RCC 7860 (cell line): ENCODE measurements around the gene TSSK2.

Source experiments
- DNase-seq: peaks from one replicate; pipeline ENCODE4 v3.0.0-alpha.2; 2015; ENCODE audit warnings: low spot score
- FAIRE-seq: peaks from 2 replicates; lab custom pipeline; 2012; peaks lifted over from hg19 to GRCh38; lab: Jason Lieb, UNC

The TSSK2 gene

GRCh38 chr22:19122752-19123492 is 8.2 kb upstream of the TSSK2 start:
- FAIRE-seq (no peak), DNase-seq (no peak)

GRCh38 chr22:19123936-19124335 is 7.2 kb upstream of the TSSK2 start:
- no peak for FAIRE-seq

GRCh38 chr22:19124377-19124776 is 6.7 kb upstream of the TSSK2 start:
- DNase-seq (no peak), FAIRE-seq (no peak)

More at GRCh38 chr22:19123936-19124335, 7.2 kb upstream of the TSSK2 start:
- no peak for DNase-seq

- FAIRE-seq, result no peak
- no peak for DNase-seq
These were observed 6.1 kb upstream of the TSSK2 start for GRCh38 chr22:19125011-19125410.

GRCh38 chr22:19125474-19126308 is 5.4 kb upstream of the TSSK2 start:
- FAIRE-seq (no peak), DNase-seq (no peak)

GRCh38 chr22:19126309-19127273 is 4.5 kb upstream of the TSSK2 start:
- DNase-seq, result no peak
- FAIRE-seq, result no peak

- no peak for DNase-seq
- no peak for FAIRE-seq
These were observed 3.6 kb upstream of the TSSK2 start for GRCh38 chr22:19127329-19128008.

GRCh38 chr22:19128009-19128401 is 3.1 kb upstream of the TSSK2 start:
- FAIRE-seq (no peak), DNase-seq (no peak)

GRCh38 chr22:19128946-19129727 is 2.0 kb upstream of the TSSK2 start:
- no peak for FAIRE-seq
- DNase-seq, result no peak

- FAIRE-seq, result no peak
- no peak for DNase-seq
These were observed 1.2 kb upstream of the TSSK2 start for GRCh38 chr22:19129871-19130270.

GRCh38 chr22:19131685-19132015 is 542 bp downstream of the TSSK2 start:
- DNase-seq (no peak), FAIRE-seq (no peak)

GRCh38 chr22:19132153-19132552 is 1.0 kb downstream of the TSSK2 start:
- DNase-seq (no peak), FAIRE-seq (no peak)

- no peak for DNase-seq
- no peak for FAIRE-seq
These were observed 1.7 kb downstream of the TSSK2 start for GRCh38 chr22:19132693-19133400.

GRCh38 chr22:19133561-19133960 is 2.5 kb downstream of the TSSK2 start:
- no peak for FAIRE-seq
- no peak for DNase-seq

- no peak for FAIRE-seq
- DNase-seq, result no peak
These were observed 3.2 kb downstream of the TSSK2 start for GRCh38 chr22:19134176-19134831.

- no peak for FAIRE-seq
- no peak for DNase-seq
These were observed 3.8 kb downstream of the TSSK2 start for GRCh38 chr22:19134874-19135273.

- no peak for DNase-seq
- no peak for FAIRE-seq
These were observed 5.8 kb downstream of the TSSK2 start for GRCh38 chr22:19136915-19137314.

- FAIRE-seq, result no peak
- no peak for DNase-seq
These were observed 6.5 kb downstream of the TSSK2 start for GRCh38 chr22:19137384-19138216.
